NCI-H82 treated with DMSO at 0.1 percent for 48 hours (cell line): ENCODE measurements around the gene HAUS2.
"Not testable (repeated sequence)": the region's sequence is repeated elsewhere in the genome, so short reads cannot be mapped to it uniquely, and the experiment has no call there.

Experiments
- DNase-seq: peaks from one replicate; lab custom pipeline; 2025; ENCODE audit not compliant: unreplicated experiment; lab: John Stamatoyannopoulos, UW

HAUS2 gene

GRCh38 chr15:42575188-42576039 lies 26.8 kb downstream of the HAUS2 start, which contains the start of gene STARD9:
Gene STARD9, plus strand, starts transcription at chr15:42575606. Its CDS starts 110 bp downstream, at chr15:42575716.
- DNase-seq = peak; percentile 92

- no peak for DNase-seq
Measured at GRCh38 chr15:42576040-42576594, 27.5 kb downstream of the HAUS2 start.

- DNase-seq = no peak
Measured at GRCh38 chr15:42576776-42577175, 28.1 kb downstream of the HAUS2 start.

- peak; percentile 49 for DNase-seq
Measured at GRCh38 chr15:42577514-42578031, 28.9 kb downstream of the HAUS2 start.

- no peak for DNase-seq
Measured at GRCh38 chr15:42578984-42579537, 30.4 kb downstream of the HAUS2 start.

GRCh38 chr15:42581272-42581730 lies 32.7 kb downstream of the HAUS2 start:
- DNase-seq = peak; percentile 27

GRCh38 chr15:42582569-42583375 lies 34.1 kb downstream of the HAUS2 start:
- no peak for DNase-seq

GRCh38 chr15:42584031-42584765 lies 35.6 kb downstream of the HAUS2 start:
- no peak for DNase-seq

GRCh38 chr15:42590619-42591237 lies 42.1 kb downstream of the HAUS2 start:
- DNase-seq = no peak

GRCh38 chr15:42591238-42591934 lies 42.7 kb downstream of the HAUS2 start:
- no peak for DNase-seq

- no peak for DNase-seq
Measured at GRCh38 chr15:42592716-42593115, 44.1 kb downstream of the HAUS2 start.

- DNase-seq = no peak
Measured at GRCh38 chr15:42593143-42593542, 44.5 kb downstream of the HAUS2 start.

GRCh38 chr15:42594095-42594494 lies 45.5 kb downstream of the HAUS2 start:
- DNase-seq = no peak

- no peak for DNase-seq
Measured at GRCh38 chr15:42595626-42596240, 47.1 kb downstream of the HAUS2 start.

GRCh38 chr15:42601316-42601715 lies 52.7 kb downstream of the HAUS2 start:
- not testable (repeated sequence) for DNase-seq

GRCh38 chr15:42602501-42602900 lies 53.9 kb downstream of the HAUS2 start:
- DNase-seq = no peak

- DNase-seq = no peak
Measured at GRCh38 chr15:42603978-42604377, 55.3 kb downstream of the HAUS2 start.

- peak; percentile 85 for DNase-seq
Measured at GRCh38 chr15:42604894-42605744, 56.5 kb downstream of the HAUS2 start.
